Panc1 (cell line): ENCODE results near the gene GRM4.

Source experiments
- CTCF ChIP-seq: fragments of 450-650 bp; IDR thresholded peaks from 2 replicates; pipeline ENCODE4 v1.5.1; 2017; ENCODE audit warnings: mild to moderate bottlenecking
- POLR2AphosphoS5 ChIP-seq: IDR thresholded peaks from 2 replicates; pipeline ENCODE4 v1.6.1; 2012; ENCODE audit warnings: mild to moderate bottlenecking, low read depth, low read length, moderate library complexity
- REST ChIP-seq, 2 experiments: IDR thresholded peaks; 2 replicates each; pipeline ENCODE4 v1.6.1; 2011 to 2012; ENCODE audit warnings: low read depth in 2 of 2, control low read depth in 1 of 2, low read length in 1 of 2, mild to moderate bottlenecking in 1 of 2, moderate library complexity in 1 of 2; ENCODE audit not compliant: insufficient read depth in 1 of 2
- SIN3A ChIP-seq: IDR thresholded peaks from 2 replicates; pipeline ENCODE4 v1.6.1; 2012; ENCODE audit warnings: low read depth, mild to moderate bottlenecking, low read length, moderate library complexity, borderline replicate concordance; ENCODE audit not compliant: insufficient read depth
- TCF7L2 ChIP-seq: IDR thresholded peaks from 2 replicates; pipeline ENCODE4 v1.6.1; 2011; ENCODE audit warnings: mild to moderate bottlenecking, low read depth, low read length, inconsistent platforms

- TF ChIP-seq CTCF (no peak), POLR2AphosphoS5 (no peak), REST (IDR thresholded peaks at IDR 0.05; ENCODE audit: insufficient read depth in 1 of 2, low read depth in 2 of 2, low read length in 1 of 2) (no peak), SIN3A (no peak), TCF7L2 (no peak)
Observed at GRCh38 chr6:34020278-34020677, 125.6 kb downstream of the GRM4 start.
